Retinal pigment epithelial cell (primary cell): Measurements from ENCODE around the gene PCDH20.
A peak's percentile ranks its signal among the peaks of the same experiment; 100 is the strongest.

Experiments used
- DNase-seq: peaks from one replicate; pipeline ENCODE4 v3.0.0-alpha.2; 2010; ENCODE audit warnings: low read depth
- H3K4me3 ChIP-seq: 2 replicates; pipeline ENCODE4 v1.5.1; 2011; ENCODE audit warnings: mild to moderate bottlenecking, low read length, control low read depth, moderate library complexity
- CTCF ChIP-seq: conservative IDR thresholded peaks from 2 replicates; pipeline ENCODE4 v1.5.1; 2011; ENCODE audit warnings: low read depth, low read length, control low read depth, inconsistent platforms

The PCDH20 gene

GRCh38 chr13:61415749-61416148, at the start of gene PCDH20:
PCDH20 (minus strand) TSS chr13:61415849; CDS start chr13:61415158, 691 bp downstream.
- H3K4me3 ChIP-seq = peak within 1 kb of the TSS; percentile 66
- no peak for DNase-seq
- no peak for TF ChIP-seq CTCF

GRCh38 chr13:61463024-61463423, 47.4 kb upstream of the PCDH20 start:
- no peak for DNase-seq
- H3K4me3 ChIP-seq = no peak overlapping the region
- no peak for TF ChIP-seq CTCF

- no peak overlapping the region for H3K4me3 ChIP-seq
- DNase-seq = no peak
- TF ChIP-seq CTCF = no peak
These were observed 37.5 kb upstream of the PCDH20 start for GRCh38 chr13:61453121-61453520.

- TF ChIP-seq CTCF = no peak
- DNase-seq = no peak
- H3K4me3 ChIP-seq = no peak overlapping the region
These were observed 16.4 kb upstream of the PCDH20 start for GRCh38 chr13:61432029-61432428.

GRCh38 chr13:61423915-61424314, 8.3 kb upstream of the PCDH20 start:
- no peak for TF ChIP-seq CTCF
- H3K4me3 ChIP-seq = no peak overlapping the region
- no peak for DNase-seq

- H3K4me3 ChIP-seq = no peak overlapping the region
- no peak for DNase-seq
- no peak for TF ChIP-seq CTCF
These were observed 1.5 kb upstream of the PCDH20 start for GRCh38 chr13:61417086-61417570.

GRCh38 chr13:61415058-61415721, 459 bp downstream of the PCDH20 start:
- TF ChIP-seq CTCF = no peak
- H3K4me3 ChIP-seq = peak overlapping the region; percentile 66
- DNase-seq = peak; percentile 64
